ENCODE measurements around the gene LARGE1.

DNA sequence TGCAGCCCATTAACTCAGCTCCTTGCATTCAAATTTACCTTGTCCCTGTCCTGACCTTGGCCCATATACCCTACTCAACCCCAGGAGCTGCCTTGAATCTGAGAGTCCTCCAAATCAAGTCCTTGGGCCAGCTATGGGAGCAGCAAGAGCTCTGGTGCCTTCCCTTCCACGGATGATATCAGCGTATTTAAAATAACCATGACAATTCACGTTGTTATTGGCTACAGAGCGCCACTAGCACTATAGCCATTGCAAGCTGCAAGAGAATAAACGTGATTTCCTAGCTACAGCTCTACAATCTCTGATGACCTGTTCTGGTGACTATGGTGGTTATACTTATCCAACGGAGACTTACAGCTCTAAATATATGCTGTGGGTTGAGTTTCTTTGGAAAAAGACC, 357.8 kb downstream of the LARGE1 start:
- TF ChIP-seq, protein P1, sequence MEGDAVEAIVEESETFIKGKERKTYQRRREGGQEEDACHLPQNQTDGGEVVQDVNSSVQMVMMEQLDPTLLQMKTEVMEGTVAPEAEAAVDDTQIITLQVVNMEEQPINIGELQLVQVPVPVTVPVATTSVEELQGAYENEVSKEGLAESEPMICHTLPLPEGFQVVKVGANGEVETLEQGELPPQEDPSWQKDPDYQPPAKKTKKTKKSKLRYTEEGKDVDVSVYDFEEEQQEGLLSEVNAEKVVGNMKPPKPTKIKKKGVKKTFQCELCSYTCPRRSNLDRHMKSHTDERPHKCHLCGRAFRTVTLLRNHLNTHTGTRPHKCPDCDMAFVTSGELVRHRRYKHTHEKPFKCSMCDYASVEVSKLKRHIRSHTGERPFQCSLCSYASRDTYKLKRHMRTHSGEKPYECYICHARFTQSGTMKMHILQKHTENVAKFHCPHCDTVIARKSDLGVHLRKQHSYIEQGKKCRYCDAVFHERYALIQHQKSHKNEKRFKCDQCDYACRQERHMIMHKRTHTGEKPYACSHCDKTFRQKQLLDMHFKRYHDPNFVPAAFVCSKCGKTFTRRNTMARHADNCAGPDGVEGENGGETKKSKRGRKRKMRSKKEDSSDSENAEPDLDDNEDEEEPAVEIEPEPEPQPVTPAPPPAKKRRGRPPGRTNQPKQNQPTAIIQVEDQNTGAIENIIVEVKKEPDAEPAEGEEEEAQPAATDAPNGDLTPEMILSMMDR (IDR thresholded peaks at IDR 0.05 in 2 of 3, conservative IDR thresholded peaks at IDR 0.05 in 1 of 3; ENCODE audit: insufficient read depth in 2 of 3, low read depth in 1 of 3, low read length in 3 of 3), result no peak
- TF ChIP-seq EHMT2 (IDR thresholded peaks at IDR 0.05) (no peak), GATA2 (CRISPR knock-in tag; IDR thresholded peaks at IDR 0.05) (no peak), E2F3 (CRISPR knock-in tag; IDR thresholded peaks at IDR 0.05) (no peak), RNF2 (IDR thresholded peaks at IDR 0.05) (no peak), TRIM24 (IDR thresholded peaks at IDR 0.05) (no peak), SPI1 (IDR thresholded peaks at IDR 0.05; ENCODE audit: borderline replicate concordance, low read depth, low read length) (no peak), SP2 (IDR thresholded peaks at IDR 0.05; ENCODE audit: extremely low read depth, low read depth, low read length, poor library complexity, severe bottlenecking) (no peak), ZKSCAN1 (IDR thresholded peaks at IDR 0.05; ENCODE audit: low read depth, low read length) (no peak)

Measured in K562 (cell line).